SK-N-SH (cell line): Measurements from ENCODE around the gene SEC23A. TPM values are rescaled to one million over a fixed set of nuclear protein-coding genes. Genes with fewer than 3 reads are reported as not detected.
"Not testable (repeated sequence)": the region's sequence is repeated elsewhere in the genome, so short reads cannot be mapped to it uniquely, and the experiment has no call there.

ENCODE experiments used
- CTCF ChIA-PET: fragments of 300-600, 350-600 bp; formaldehyde crosslinking; extraction: SDS; loops from one replicate; lab custom pipeline; 2021; lab: Yijun Ruan, JAX
- POLR2A ChIA-PET: fragments of 350-600 bp; sonication (Branson Sonifier 250); formaldehyde crosslinking; extraction: SDS; loops from one replicate; lab custom pipeline; 2020; ENCODE audit warnings: antibody characterized with exemption, inconsistent platforms; lab: Yijun Ruan, JAX
- DNase-seq: peaks from one replicate; pipeline ENCODE4 v3.0.0; 2012
- H2AFZ ChIP-seq: fragments of 200-600 bp; sonication (generic); 2 replicates; pipeline ENCODE4 v1.8.1; 2016; ENCODE audit warnings: antibody characterized with exemption, mild to moderate bottlenecking, low read depth
- H3F3A ChIP-seq: fragments of 200-600 bp; sonication (generic); replicated peaks from 2 replicates; pipeline ENCODE3; 2016; ENCODE audit warnings: antibody characterized with exemption, mild to moderate bottlenecking; ENCODE audit not compliant: insufficient read depth
- H3K27ac ChIP-seq, 2 experiments: fragments of 200-500 bp in 1 of 2; fragments of 200-600 bp in 1 of 2; sonication (Bioruptor generic) in 1 of 2; sonication (generic), shearing (Covaris generic) in 1 of 2; 2 replicates each; pipeline versions ENCODE4 v1.5.1 to v1.6.1; 2014 to 2016; ENCODE audit warnings: low read depth in 2 of 2, inconsistent platforms in 1 of 2, low read length in 1 of 2, mild to moderate bottlenecking in 1 of 2, mixed read lengths in 1 of 2
- H3K27me3 ChIP-seq: fragments of 200-600 bp; sonication (generic), shearing (Covaris generic); 2 replicates; pipeline ENCODE4 v1.6.1; 2016; ENCODE audit warnings: mixed run types; ENCODE audit not compliant: insufficient read depth
- H3K36me3 ChIP-seq, 2 experiments: fragments of 200-500 bp in 1 of 2; fragments of 200-600 bp in 1 of 2; sonication (Bioruptor generic) in 1 of 2; sonication (generic) in 1 of 2; replicated peaks in 1 of 2; 2 replicates each; pipeline versions ENCODE3 to v1.5.1; 2014 to 2016; ENCODE audit warnings: low read length in 1 of 2, mild to moderate bottlenecking in 1 of 2; ENCODE audit not compliant: insufficient read depth in 2 of 2, control insufficient read depth in 1 of 2
- H3K4me1 ChIP-seq, 2 experiments: fragments of 200-500 bp in 1 of 2; fragments of 200-600 bp in 1 of 2; sonication (Bioruptor generic) in 1 of 2; sonication (generic), shearing (Covaris generic) in 1 of 2; 2 replicates each; pipeline versions ENCODE4 v1.5.1 to v1.6.1; 2014 to 2016; ENCODE audit warnings: low read depth in 1 of 2, low read length in 1 of 2, mixed run types in 1 of 2; ENCODE audit not compliant: insufficient read depth in 2 of 2, control insufficient read depth in 1 of 2
- H3K4me2 ChIP-seq: fragments of 200-600 bp; sonication (generic), shearing (Covaris generic); 2 replicates; pipeline ENCODE4 v1.6.1; 2017; ENCODE audit warnings: mixed run types
- H3K4me3 ChIP-seq, 2 experiments: fragments of 200-500 bp in 1 of 2; fragments of 200-600 bp in 1 of 2; sonication (Bioruptor generic) in 1 of 2; sonication (generic), shearing (Covaris generic) in 1 of 2; 2 replicates each; pipeline versions ENCODE4 v1.5.1 to v1.8.1; 2014 to 2016; ENCODE audit warnings: low read depth in 2 of 2, inconsistent platforms in 1 of 2, low read length in 1 of 2, mild to moderate bottlenecking in 1 of 2, mixed read lengths in 1 of 2, moderate library complexity in 1 of 2
- H3K79me2 ChIP-seq: fragments of 200-600 bp; sonication (generic); 2 replicates; pipeline ENCODE4 v1.8.1; 2017; ENCODE audit warnings: mild to moderate bottlenecking; ENCODE audit not compliant: insufficient read depth
- H3K9ac ChIP-seq: fragments of 200-600 bp; sonication (generic); 2 replicates; pipeline ENCODE4 v1.6.1; 2017; ENCODE audit warnings: mixed run types
- H3K9me2 ChIP-seq: fragments of 200-600 bp; sonication (generic); 2 replicates; pipeline ENCODE4 v1.6.1; 2017; ENCODE audit warnings: mixed run types
- H3K9me3 ChIP-seq: fragments of 200-600 bp; sonication (generic); 2 replicates; pipeline ENCODE4 v1.6.1; 2017; ENCODE audit warnings: mixed run types, mild to moderate bottlenecking, moderate library complexity
- H4K20me1 ChIP-seq: fragments of 200-600 bp; sonication (generic); 2 replicates; pipeline ENCODE4 v1.6.1; 2017; ENCODE audit warnings: mild to moderate bottlenecking, mixed run types; ENCODE audit not compliant: insufficient read depth
- CTCF ChIP-seq: fragments of 200-600 bp; sonication (generic); IDR thresholded peaks from 2 replicates; pipeline ENCODE4 v1.6.1; 2017; ENCODE audit warnings: antibody characterized with exemption, mild to moderate bottlenecking, moderate library complexity
- EP300 ChIP-seq, 2 experiments: IDR thresholded peaks; 2 replicates each; pipeline versions ENCODE4 v1.4.0 to v1.6.1; 2012; ENCODE audit warnings: borderline replicate concordance in 1 of 2, low read depth in 1 of 2, low read length in 1 of 2
- EZH2phosphoT487 ChIP-seq: fragments of 200-600 bp; sonication (generic); IDR thresholded peaks from 2 replicates; pipeline ENCODE4 v1.6.1; 2017; ENCODE audit warnings: low read depth, mixed run types, mild to moderate bottlenecking, antibody characterized with exemption, moderate library complexity, borderline replicate concordance
- FOXM1 ChIP-seq: IDR thresholded peaks from 2 replicates; pipeline ENCODE4 v1.4.0; 2012; ENCODE audit warnings: low read depth, mild to moderate bottlenecking
- GABPA ChIP-seq: IDR thresholded peaks from 2 replicates; pipeline ENCODE4 v1.4.0; 2012; ENCODE audit warnings: low read depth, mild to moderate bottlenecking
- GATA2 ChIP-seq: sonication (generic); formaldehyde crosslinking; IDR thresholded peaks from 2 replicates; pipeline ENCODE4 v1.5.0; 2020; ENCODE audit warnings: mild to moderate bottlenecking, missing genetic modification reagents
- IRF3 ChIP-seq: fragments of 150-350 bp; IDR thresholded peaks from 2 replicates; pipeline ENCODE4 v1.6.1; 2016; ENCODE audit warnings: mild to moderate bottlenecking, low read depth, low read length
- JUND ChIP-seq: IDR thresholded peaks from 2 replicates; pipeline ENCODE4 v1.4.0; 2012
- MEF2A ChIP-seq: IDR thresholded peaks from 2 replicates; pipeline ENCODE4 v1.4.0; 2012; ENCODE audit warnings: low read depth, borderline replicate concordance
- MXI1 ChIP-seq: IDR thresholded peaks from 2 replicates; pipeline ENCODE4 v1.6.1; 2012; ENCODE audit warnings: mild to moderate bottlenecking, low read depth, low read length, improper control_type of control experiment
- SIN3A ChIP-seq: IDR thresholded peaks from 2 replicates; pipeline ENCODE4 v1.6.1; 2012; ENCODE audit warnings: low read depth, mild to moderate bottlenecking, low read length, moderate library complexity, borderline replicate concordance
- SMC3 ChIP-seq: IDR thresholded peaks from 2 replicates; pipeline ENCODE4 v1.6.1; 2012; ENCODE audit warnings: low read depth, low read length, improper control_type of control experiment
- TAF1 ChIP-seq: IDR thresholded peaks from 2 replicates; pipeline ENCODE4 v1.6.1; 2012; ENCODE audit warnings: low read depth, mild to moderate bottlenecking, low read length, moderate library complexity, borderline replicate concordance
- TCF12 ChIP-seq: IDR thresholded peaks from 2 replicates; pipeline ENCODE4 v1.4.0; 2012
- TEAD4 ChIP-seq: IDR thresholded peaks from 2 replicates; pipeline ENCODE4 v1.4.0; 2012; ENCODE audit warnings: mild to moderate bottlenecking, borderline replicate concordance; ENCODE audit not compliant: insufficient read depth
- YY1 ChIP-seq: IDR thresholded peaks from 2 replicates; pipeline ENCODE4 v1.4.0; 2012; ENCODE audit warnings: low read depth, mild to moderate bottlenecking
- WGBS: methylation state at CpG from one replicate; pipeline ENCODE4 v1.1.6; 2017; ENCODE audit warnings: low lambda C conversion rate; 5-methylcytosine and 5-hydroxymethylcytosine counted together
- polyA plus RNA-seq, 3 experiments: library from polyadenylated mRNA; depleted of rRNA; stranded (reverse); fragments of >200 nt; gene quantifications; 2 replicates each; pipeline ENCODE4 v1.2.3, GENCODE V29; 2012
- TF ChIP-seq, protein P1 (sequence below): IDR thresholded peaks from 2 replicates; pipeline ENCODE4; 2012

The SEC23A gene
- polyA plus RNA-seq, 1 of the 3 experiments (the other 2 are of a cell fraction), result 30.0 TPM

- no peak for TF ChIP-seq SMC3
- TF ChIP-seq TAF1, result no peak
These were observed 35.4 kb upstream of the SEC23A start (continued) for GRCh38 chr14:39138440-39138839.

DNA sequence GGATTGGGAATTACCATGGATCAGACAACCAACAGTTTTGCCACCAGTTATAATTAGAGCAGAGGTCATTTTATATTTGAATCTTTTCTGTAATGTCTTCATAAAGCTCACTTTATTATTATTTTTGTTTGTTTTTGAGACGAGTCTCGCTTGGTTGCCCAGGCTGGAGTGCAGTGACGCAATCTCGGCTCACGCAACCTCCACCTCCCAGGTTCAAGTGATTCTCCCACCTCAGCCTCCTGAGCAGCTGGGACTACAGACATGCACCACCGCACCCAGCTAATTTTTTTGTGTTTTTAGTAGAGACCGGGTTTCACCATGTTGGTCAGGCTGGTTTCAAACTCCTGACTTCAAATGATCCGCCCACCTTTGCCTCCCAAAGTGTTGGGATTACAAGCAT lies 34.8 kb upstream of the SEC23A start:
- H3K79me2 ChIP-seq, H4K20me1 ChIP-seq: not testable (repeated sequence)

DNA sequence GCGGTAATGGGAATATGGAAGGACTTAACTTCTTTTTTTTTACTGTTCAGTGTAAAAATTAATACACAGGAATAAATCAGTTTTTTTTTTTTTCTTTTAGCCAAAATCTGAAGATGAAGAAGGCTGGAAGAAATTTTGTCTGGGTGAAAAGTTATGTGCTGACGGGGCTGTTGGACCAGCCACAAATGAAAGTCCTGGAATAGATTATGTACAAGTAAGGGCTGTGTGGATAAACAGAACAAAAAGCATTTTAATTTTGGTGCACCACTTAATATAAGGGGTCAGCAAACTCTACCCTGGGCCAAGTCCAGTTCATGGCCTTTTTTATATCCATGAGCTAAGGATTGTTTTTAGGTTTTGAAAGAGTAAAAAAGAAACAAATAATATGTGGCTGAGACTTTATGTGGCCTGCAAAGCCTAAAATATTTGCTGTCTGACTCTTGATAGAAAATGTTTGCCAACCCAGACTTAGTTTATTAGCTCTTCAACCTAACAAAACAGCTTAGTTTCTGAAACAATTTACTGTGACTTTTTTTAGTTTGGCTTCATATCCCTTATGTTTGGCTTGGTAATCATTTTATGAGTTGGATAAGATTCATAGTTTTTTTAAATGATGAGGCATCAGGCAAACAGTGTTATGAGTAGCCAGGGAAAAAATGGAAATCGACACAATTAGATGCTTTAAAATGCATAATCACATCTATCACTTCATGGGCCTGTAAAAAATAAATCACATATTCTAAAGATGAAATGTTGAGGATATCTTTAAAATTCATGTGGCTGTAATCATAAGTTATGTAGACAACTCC lies 19.5 kb upstream of the SEC23A start:
- DNase-seq, result no peak
- no peak overlapping the region for H3K9ac ChIP-seq
- POLR2A ChIA-PET, result no interaction called here
- H3K4me3 ChIP-seq, result no peak overlapping the region
- TF ChIP-seq EP300 (IDR thresholded peaks at IDR 0.05; ENCODE audit: borderline replicate concordance in 1 of 2, low read depth in 1 of 2, low read length in 1 of 2) (no peak), MXI1 (no peak), SMC3 (no peak), JUND (no peak), EZH2phosphoT487 (no peak), SIN3A (no peak), TEAD4 (no peak), MEF2A (no peak), GATA2 (CRISPR knock-in tag) (no peak), GABPA (no peak), YY1 (no peak), CTCF (no peak), TCF12 (no peak), FOXM1 (no peak), IRF3 (no peak)
- TF ChIP-seq, protein P1, sequence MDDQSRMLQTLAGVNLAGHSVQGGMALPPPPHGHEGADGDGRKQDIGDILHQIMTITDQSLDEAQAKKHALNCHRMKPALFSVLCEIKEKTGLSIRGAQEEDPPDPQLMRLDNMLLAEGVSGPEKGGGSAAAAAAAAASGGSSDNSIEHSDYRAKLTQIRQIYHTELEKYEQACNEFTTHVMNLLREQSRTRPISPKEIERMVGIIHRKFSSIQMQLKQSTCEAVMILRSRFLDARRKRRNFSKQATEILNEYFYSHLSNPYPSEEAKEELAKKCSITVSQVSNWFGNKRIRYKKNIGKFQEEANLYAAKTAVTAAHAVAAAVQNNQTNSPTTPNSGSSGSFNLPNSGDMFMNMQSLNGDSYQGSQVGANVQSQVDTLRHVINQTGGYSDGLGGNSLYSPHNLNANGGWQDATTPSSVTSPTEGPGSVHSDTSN, result no peak
- H3F3A ChIP-seq, result no peaks in the 10 kb centered on the region
- no peaks in the 10 kb centered on the region for H3K4me1 ChIP-seq
- H3K79me2 ChIP-seq, result no peaks in the 10 kb centered on the region
- H3K36me3 ChIP-seq, result peaks cover 3 to 9% of the 10 kb centered on the region in 2 experiments
- no peaks in the 10 kb centered on the region for H3K9me3 ChIP-seq
- CTCF ChIA-PET, result no interaction called here
- H3K27ac ChIP-seq, result no peak overlapping the region
- H3K9me2 ChIP-seq, result no peaks in the 10 kb centered on the region
- H3K4me2 ChIP-seq, result no peak overlapping the region
- H4K20me1 ChIP-seq, result no peaks in the 10 kb centered on the region
- no peak overlapping the region for H2AFZ ChIP-seq
- H3K27me3 ChIP-seq, result no peaks in the 10 kb centered on the region
- WGBS, result 93% methylated on average over 3 of the region's 3 CpGs

More for the DNA sequence above, 34.8 kb upstream of the SEC23A start:
- H3K4me3 ChIP-seq, H3K4me2 ChIP-seq, H3K9me2 ChIP-seq, H3K9ac ChIP-seq, POLR2A ChIA-PET, H2AFZ ChIP-seq, H3K27ac ChIP-seq, CTCF ChIA-PET, H3K4me1 ChIP-seq, H3K27me3 ChIP-seq, H3K9me3 ChIP-seq, H3K36me3 ChIP-seq, H3F3A ChIP-seq, DNase-seq: not testable (repeated sequence)
- 93% methylated on average over 8 of the region's 8 CpGs for WGBS
